ENCODE measurements around the gene GPR156.

GPR156 gene

GRCh38 chr3:120286465-120286864, 1.4 kb upstream of the GPR156 start:
- TF ChIP-seq, protein P1, sequence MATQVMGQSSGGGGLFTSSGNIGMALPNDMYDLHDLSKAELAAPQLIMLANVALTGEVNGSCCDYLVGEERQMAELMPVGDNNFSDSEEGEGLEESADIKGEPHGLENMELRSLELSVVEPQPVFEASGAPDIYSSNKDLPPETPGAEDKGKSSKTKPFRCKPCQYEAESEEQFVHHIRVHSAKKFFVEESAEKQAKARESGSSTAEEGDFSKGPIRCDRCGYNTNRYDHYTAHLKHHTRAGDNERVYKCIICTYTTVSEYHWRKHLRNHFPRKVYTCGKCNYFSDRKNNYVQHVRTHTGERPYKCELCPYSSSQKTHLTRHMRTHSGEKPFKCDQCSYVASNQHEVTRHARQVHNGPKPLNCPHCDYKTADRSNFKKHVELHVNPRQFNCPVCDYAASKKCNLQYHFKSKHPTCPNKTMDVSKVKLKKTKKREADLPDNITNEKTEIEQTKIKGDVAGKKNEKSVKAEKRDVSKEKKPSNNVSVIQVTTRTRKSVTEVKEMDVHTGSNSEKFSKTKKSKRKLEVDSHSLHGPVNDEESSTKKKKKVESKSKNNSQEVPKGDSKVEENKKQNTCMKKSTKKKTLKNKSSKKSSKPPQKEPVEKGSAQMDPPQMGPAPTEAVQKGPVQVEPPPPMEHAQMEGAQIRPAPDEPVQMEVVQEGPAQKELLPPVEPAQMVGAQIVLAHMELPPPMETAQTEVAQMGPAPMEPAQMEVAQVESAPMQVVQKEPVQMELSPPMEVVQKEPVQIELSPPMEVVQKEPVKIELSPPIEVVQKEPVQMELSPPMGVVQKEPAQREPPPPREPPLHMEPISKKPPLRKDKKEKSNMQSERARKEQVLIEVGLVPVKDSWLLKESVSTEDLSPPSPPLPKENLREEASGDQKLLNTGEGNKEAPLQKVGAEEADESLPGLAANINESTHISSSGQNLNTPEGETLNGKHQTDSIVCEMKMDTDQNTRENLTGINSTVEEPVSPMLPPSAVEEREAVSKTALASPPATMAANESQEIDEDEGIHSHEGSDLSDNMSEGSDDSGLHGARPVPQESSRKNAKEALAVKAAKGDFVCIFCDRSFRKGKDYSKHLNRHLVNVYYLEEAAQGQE (IDR thresholded peaks at IDR 0.05; ENCODE audit: insufficient read depth in 1 of 2, low read depth in 2 of 2, low read length in 2 of 2), result no peak
- TF ChIP-seq POLR2AphosphoS5 (IDR thresholded peaks at IDR 0.05; ENCODE audit: low read depth, low read length) (no peak), FOXP2 (optimal IDR thresholded peaks at IDR 0.05; ENCODE audit: borderline replicate concordance, extremely low read depth, extremely low read length, insufficient read depth) (no peak), SIN3A (IDR thresholded peaks at IDR 0.05; ENCODE audit: borderline replicate concordance, insufficient read depth, low read length) (no peak), TAF1 (IDR thresholded peaks at IDR 0.05; ENCODE audit: borderline replicate concordance, insufficient read depth, low read length) (no peak)

GRCh38 chr3:120285508-120285841, 453 bp upstream of the GPR156 start:
- no peak for TF ChIP-seq POLR2AphosphoS5 (IDR thresholded peaks at IDR 0.05; ENCODE audit: low read depth, low read length)
- TF ChIP-seq SIN3A (IDR thresholded peaks at IDR 0.05; ENCODE audit: borderline replicate concordance, insufficient read depth, low read length), result no peak
- TF ChIP-seq, protein P1 (IDR thresholded peaks at IDR 0.05; ENCODE audit: insufficient read depth in 1 of 2, low read depth in 2 of 2, low read length in 2 of 2), result no peak
- TF ChIP-seq TAF1 (IDR thresholded peaks at IDR 0.05; ENCODE audit: borderline replicate concordance, insufficient read depth, low read length), result no peak
- no peak for TF ChIP-seq FOXP2 (optimal IDR thresholded peaks at IDR 0.05; ENCODE audit: borderline replicate concordance, extremely low read depth, extremely low read length, insufficient read depth)

GRCh38 chr3:120281261-120281660, 3.8 kb downstream of the GPR156 start:
- TF ChIP-seq TAF1 (IDR thresholded peaks at IDR 0.05; ENCODE audit: borderline replicate concordance, insufficient read depth, low read length) (no peak), POLR2AphosphoS5 (IDR thresholded peaks at IDR 0.05; ENCODE audit: low read depth, low read length) (no peak), FOXP2 (optimal IDR thresholded peaks at IDR 0.05; ENCODE audit: borderline replicate concordance, extremely low read depth, extremely low read length, insufficient read depth) (no peak), SIN3A (IDR thresholded peaks at IDR 0.05; ENCODE audit: borderline replicate concordance, insufficient read depth, low read length) (no peak)
- TF ChIP-seq, protein P1 (IDR thresholded peaks at IDR 0.05; ENCODE audit: insufficient read depth in 1 of 2, low read depth in 2 of 2, low read length in 2 of 2), result no peak

DNA sequence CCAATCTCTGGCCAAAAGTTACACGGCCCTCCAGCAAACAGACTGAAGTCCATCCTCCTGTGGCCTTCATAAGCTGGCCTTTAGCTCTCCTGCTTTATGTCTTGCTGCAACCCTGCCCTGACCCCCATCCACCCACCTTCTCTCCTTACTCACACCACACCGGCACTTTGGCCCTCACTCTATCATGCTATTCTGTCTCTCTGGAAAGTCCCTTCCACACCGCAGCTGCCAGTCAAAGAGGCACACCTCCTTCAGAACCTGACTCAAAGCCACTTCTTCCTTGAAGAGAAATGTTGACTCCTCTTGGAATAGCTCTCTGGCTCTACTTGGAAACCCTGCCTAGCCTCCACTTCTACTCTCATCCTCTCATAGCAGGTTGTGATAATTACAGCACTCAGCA, 4.5 kb downstream of the GPR156 start:
- TF ChIP-seq POLR2AphosphoS5 (IDR thresholded peaks at IDR 0.05; ENCODE audit: low read depth, low read length), result no peak
- TF ChIP-seq TAF1 (IDR thresholded peaks at IDR 0.05; ENCODE audit: borderline replicate concordance, insufficient read depth, low read length), result no peak
- TF ChIP-seq SIN3A (IDR thresholded peaks at IDR 0.05; ENCODE audit: borderline replicate concordance, insufficient read depth, low read length), result no peak
- TF ChIP-seq FOXP2 (optimal IDR thresholded peaks at IDR 0.05; ENCODE audit: borderline replicate concordance, extremely low read depth, extremely low read length, insufficient read depth), result no peak
- TF ChIP-seq, protein P1 (IDR thresholded peaks at IDR 0.05; ENCODE audit: insufficient read depth in 1 of 2, low read depth in 2 of 2, low read length in 2 of 2), result no peak

DNA sequence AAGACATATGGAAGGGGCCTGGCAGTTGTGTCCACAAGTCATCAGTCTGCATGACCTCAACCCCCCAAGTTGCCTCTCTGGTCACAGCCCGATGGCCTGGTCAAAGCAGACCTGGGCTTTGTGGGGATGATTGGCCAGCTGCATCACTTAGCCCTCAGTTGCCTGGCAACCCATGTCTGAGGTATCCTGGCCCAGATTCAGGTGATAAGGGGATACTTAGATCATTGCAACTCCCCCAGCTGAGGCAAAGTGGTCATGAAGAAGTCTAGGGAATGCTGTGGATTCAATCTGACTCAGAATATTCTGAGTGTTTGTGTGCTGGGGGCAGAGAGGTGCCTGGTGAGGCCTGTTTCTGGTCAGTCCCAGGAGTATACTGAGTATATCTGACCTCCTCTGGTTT, 5.0 kb downstream of the GPR156 start:
- TF ChIP-seq FOXP2 (optimal IDR thresholded peaks at IDR 0.05; ENCODE audit: borderline replicate concordance, extremely low read depth, extremely low read length, insufficient read depth) (no peak), TAF1 (IDR thresholded peaks at IDR 0.05; ENCODE audit: borderline replicate concordance, insufficient read depth, low read length) (no peak), SIN3A (IDR thresholded peaks at IDR 0.05; ENCODE audit: borderline replicate concordance, insufficient read depth, low read length) (no peak), POLR2AphosphoS5 (IDR thresholded peaks at IDR 0.05; ENCODE audit: low read depth, low read length) (no peak)
- TF ChIP-seq, protein P1 (IDR thresholded peaks at IDR 0.05; ENCODE audit: insufficient read depth in 1 of 2, low read depth in 2 of 2, low read length in 2 of 2), result no peak
